ENCODE data around the gene VAC14.
"Not testable (repeated sequence)": the region's sequence is repeated elsewhere in the genome, so short reads cannot be mapped to it uniquely, and the experiment has no call there.

Gene VAC14

DNA sequence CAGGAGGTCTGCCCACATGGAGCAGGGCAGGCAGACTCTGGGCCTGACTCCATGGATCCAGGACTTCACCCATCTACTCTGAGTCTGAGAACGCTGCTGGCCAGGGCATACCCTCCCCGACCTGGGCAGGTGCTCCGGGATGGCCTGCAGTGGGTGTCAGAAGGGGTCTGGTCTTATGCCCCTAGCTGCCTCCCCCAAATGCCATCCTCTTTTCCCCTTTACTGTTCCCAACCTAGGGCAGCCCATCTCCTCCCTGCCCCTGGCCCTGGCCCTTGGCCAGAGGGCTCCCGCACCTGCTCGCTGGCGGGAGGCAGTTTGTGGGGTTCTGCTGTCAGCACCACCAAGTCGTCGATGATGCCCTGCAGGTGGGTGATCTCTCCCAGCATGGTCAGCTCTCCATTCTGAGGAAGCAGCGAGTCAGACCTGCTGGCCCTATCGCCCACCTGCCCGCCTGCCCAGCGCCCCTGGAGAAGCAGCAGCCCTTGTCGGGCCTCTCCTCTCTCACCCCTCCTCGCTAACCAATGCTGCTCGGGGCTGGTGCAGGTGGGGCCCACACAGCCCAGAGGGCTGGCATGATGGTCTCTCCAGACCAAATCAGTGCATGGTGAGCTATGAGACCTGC lies 123.3 kb downstream of the VAC14 start:
- no peak for DNase-seq

DNA sequence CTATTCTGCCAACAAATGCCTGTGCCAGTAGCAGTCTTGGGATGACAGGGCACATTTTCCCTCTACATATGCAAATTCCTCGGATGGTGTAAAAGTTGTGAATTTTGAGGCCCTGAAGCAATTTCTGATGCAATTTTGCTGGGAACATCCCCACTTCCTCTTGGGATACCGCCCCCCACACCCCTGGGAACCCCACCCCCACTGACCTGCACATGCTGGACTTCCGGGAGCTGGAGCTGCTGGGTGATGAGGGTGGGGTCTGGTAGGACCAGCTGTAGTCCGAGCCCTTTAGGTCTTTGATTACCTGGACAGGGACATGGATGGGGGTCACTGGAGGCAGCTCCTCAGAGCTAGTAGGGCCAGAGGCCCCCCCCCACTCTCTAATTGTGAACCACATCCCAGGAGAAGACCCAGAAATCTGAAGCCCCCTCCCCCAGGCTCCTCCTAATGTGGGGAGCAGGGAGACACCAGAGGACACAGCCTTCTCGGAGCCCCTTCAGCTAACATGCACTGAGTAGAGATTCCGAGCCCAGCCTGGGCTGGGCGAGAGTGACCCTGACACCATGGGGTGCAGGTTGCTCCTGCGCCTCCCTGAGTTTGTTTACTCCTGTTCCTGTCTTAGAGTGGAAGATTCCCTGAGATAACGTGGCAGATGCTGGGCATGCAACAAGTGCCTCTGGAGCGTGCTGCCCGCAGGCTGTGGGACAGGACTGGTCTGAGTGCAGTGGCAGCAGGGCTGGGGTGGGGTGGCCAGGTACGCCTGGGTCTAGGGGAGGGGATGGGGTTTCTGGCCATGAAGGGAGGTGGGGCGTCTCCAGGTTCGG lies 124.1 kb downstream of the VAC14 start:
- no peak for DNase-seq

DNA sequence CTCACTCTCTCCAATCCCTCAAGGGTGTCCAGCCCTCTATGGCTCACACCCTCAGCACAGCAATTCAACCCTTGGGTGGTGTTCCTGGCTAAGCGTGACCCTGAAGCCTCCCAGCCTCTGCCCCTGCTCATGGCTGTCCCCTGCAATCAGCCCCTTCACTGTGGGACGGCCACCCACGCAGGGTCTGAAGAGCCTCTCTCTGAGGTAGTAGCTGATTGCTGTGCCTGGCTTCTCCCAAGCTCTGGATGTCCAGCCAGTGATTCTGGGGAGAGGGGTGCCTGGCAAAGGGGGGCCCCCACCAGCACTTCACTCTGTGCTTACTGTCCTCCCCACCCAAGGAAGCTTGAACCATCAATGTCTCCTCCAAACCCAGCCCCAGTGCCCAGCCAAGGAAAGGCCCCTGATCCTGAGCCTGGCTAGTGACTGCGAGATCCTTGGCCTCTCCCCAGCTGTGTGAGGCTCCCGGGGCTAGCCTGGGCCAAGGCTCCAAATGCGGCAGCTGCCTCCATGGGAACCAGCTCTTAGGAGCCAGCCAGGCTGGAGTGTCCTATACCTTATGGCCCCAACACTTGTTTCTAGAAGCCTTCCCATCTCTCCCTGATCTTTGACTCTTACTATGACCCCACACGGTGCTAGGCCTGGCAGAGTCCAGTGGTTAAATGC lies 125.0 kb downstream of the VAC14 start:
- DNase-seq: no peak

DNA sequence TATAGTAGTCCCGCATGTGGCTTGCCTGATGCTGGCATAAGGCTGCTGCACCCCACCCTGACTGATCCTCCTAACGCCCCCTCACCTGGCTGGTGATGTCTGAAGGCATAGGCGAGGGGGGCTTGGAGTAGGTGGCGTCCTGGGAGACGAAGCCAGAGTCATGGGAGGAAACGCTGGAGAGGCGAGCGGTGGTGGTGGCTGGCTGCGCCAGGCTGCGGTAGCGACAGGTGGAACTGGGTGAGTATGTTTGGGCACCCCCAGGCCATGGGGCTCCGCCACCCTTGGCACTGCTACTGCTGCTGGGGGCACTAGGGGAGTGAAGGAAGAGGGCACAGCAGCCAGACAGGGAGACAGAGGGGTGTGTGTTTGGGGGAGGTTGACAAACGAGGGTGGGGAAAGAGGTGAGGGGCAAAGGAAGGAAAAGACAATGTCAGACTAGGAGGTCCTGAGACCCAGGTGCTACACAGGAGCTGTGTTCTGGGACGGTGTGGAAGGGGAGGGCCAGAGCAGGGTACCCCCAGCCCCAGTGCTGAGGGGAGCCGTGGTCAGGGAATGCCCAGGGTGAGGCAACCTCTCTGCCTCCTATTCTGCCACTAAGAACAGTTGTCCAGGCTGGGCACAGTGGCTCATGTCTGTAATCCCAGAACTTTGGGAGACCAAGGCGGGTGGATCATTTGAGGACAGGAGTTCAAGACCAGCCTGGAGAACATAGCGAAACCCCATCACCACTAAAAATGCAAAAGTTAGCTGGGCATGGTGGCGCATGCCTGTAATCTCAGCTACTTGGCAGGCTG lies 126.5 kb downstream of the VAC14 start:
- DNase-seq: no peak

DNA sequence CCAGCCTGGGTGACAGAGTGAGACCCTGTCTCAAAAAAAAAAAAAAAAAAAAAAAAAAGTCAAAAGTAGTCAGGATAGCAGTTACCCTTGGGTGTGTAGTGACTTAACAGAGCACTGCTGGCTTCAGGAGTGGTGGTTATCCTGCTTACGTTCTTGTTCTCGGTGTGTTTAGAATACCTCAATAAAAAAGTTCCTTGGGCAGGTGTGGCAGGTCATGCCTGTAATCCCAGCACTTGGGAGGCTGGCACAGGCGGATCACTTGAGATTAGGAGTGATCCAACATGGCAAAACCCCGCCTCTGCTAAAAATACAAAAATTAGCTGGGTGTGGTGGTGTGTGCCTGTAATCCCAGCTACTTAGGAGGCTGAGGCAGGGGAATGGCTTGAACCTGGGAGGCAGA lies 130.0 kb downstream of the VAC14 start:
- not testable (repeated sequence) for DNase-seq

DNA sequence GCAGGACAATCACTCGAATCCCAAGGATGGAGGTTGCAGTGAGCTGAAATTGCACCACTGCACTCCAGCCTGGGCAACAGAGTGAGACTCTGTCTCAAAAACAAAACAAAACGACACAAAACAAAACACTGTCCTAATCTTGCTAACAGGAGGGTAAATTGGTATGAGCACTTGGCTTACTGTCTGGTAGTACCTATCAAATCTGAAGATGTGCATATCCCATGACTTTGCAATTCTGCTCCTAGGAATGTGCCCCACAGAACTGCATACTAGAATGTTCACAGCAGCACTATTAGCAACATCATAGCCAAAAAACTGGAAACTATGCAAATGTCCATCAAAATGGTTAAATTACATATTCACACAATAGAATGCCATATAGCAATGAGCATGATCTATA lies 130.8 kb downstream of the VAC14 start:
- no peak for DNase-seq

DNA sequence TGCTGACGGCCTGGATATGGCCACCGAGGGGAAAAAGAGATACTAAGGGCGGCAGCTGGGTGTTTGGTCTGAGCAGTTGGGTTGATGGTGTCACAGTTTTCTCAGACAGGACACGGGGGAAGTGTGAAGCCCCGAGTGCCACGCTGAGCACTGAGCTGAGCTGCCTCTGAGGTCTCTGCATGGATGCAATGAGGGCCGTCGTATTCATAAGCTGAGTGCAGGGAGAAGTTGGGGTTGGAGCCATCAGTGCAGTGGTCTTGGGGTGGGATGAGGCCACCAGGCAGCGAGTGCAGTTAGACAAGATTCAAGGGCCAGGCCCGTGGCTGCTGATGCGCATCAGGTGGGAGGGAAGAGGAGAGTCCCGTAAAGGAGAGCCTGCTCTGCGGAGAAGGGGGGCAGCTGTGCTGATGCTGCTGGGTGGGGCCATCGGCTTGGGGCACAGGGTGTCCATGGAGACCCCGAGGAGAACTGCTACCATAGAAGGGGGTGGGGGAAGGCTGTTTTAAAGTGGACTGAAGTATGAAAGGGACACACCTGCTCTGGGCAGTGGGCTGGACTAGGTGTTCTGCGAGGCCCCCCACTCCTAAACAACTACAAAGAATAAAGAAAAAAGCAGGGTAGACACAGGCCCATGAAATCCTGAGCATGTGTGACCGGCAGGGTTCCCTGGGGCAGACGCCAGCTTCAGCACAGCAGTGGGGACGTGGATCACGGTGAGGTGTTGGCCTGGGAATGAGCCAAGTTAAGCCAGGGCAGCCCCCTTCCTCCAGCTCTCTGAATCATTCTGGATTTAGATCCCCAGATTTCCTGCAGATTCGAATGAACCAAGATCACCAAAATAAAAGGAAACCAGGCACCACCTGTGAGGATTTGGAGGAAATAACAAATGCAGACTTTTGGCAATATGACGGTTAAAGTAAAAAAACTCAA lies 134.9 kb downstream of the VAC14 start:
- DNase-seq: no peak

DNA sequence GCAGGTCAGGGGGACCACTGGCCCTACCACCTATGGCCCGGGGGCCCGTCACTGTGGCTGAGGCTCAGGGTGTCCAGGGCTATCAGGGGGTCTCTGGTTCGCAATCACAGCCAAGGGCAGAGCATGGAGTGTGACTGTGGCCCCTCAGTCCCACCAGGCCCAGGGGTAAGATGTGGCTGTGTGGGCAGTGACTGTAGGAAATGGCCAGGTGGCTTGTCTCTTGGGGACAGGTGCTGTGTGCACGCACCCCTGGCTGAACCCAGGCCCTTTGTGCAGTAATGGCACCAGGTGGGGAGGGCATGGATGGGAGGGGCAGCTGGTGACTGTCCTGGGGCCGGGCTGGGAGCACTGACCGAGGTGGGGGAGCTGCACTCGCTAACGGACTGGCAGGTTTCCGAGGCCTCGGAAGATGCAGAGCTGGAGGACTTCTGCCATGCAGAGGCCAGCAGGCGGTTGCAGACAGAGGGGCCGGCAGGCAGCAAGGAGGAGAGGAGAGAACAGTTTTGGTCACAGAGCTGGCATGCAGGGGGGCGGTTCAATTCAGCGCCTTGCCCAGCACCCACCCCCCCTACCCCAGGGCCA lies 135.8 kb downstream of the VAC14 start:
- DNase-seq: no peak

DNA sequence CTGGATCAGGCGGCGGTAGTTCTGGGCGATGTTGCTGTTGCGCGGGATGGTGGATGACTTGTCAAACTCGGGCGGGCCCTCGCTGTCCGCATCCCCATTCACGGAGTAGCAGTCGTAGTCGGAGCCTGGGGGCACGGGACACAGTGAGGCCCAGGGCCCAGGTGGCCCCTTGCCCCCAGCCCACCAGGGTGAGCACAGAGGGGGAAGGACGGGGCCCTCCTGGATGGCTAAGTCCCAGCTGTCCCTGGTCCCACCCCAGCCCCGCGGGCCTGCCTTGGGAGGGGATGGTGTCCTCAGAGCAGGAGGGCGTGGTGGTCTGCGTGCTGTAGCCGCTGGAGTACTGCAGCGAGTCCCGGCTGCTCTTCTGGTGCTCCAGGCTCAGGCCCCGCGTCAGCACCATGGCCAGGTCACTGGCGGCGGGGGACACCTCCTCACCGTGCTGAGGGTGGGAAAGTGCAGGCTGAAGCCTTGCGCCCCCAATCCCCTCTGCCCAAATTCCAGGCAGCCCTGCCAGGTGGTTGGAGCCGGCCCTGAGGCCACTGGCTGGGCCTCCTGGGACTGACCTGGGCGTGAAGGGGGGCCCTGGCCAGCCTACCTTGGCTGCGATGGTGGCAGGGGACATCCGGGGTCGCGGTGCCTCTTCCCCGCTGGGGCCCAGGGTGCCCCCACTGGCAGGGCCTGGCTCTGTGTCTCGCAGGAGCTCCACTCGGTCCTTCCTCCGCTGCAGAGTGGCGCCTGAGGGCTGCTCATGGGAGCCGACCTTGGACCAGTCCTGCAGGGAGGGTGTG lies 136.4 kb downstream of the VAC14 start:
- DNase-seq: no peak

DNA sequence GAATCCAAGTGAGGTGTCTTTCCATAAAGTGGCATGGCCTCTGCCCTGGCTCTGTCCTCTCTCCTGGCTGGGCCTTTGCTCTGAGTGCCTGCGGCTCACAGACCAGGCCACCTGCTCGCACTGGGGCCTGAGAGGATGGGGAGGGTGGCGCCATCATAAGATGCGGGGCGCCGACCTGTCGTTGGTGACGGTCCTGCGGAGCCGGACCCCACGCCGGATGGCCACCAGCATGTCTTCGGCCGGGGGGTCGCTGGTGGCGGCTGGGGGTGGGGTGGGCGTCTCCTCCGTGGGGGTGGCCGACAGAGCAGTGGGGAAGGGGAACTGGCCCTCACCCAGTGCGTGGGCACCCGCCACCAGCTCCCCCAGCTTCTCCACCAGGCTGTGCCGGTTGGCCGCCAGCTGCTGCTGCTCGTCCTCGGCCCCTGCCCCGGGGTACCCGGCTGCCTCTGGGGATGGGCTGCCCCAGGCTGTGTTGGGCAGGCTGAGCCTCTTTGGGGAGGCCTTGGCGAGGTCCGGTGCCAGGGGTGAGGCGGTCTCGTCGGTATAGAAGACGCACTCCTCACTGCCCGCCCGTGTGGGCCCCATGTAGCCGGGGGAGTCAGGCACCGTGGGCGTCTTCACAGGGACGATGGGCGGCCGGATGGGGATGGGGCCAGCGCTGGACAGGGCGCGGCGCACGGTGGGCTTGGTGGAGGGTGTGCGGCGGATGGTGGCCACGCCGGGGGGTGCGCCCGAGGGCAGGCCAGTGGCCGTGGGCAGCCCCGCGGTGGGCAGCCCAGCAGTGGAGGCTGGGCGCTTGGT lies 137.2 kb downstream of the VAC14 start:
- DNase-seq: no peak

DNA sequence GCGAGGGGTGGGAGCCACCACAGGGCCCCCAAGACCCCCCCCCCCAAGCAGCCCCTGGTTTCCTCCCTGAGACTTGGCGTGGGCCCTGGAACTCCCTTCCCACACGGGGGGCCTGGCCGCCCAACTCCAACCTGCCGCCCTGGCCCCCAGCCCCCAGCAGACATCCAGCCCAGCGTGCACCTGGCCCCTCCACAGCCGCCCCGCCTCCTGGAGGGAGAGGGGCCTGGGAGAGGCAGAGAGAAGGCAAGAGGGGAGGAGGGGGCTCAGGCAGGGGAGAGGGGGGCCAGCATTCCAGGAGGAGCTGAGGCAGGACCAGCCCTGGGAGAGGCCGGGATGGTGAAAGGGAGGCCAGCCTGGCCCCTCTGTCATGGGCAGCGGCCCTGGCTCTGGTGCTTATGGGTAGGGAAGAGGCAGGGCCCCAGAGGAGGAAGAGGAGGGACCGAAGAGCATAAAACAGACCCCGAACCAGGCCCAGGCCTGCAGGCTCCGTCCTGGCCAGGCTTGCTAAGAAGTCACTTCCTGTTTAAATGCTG lies 137.9 kb downstream of the VAC14 start:
- DNase-seq: no peak

DNA sequence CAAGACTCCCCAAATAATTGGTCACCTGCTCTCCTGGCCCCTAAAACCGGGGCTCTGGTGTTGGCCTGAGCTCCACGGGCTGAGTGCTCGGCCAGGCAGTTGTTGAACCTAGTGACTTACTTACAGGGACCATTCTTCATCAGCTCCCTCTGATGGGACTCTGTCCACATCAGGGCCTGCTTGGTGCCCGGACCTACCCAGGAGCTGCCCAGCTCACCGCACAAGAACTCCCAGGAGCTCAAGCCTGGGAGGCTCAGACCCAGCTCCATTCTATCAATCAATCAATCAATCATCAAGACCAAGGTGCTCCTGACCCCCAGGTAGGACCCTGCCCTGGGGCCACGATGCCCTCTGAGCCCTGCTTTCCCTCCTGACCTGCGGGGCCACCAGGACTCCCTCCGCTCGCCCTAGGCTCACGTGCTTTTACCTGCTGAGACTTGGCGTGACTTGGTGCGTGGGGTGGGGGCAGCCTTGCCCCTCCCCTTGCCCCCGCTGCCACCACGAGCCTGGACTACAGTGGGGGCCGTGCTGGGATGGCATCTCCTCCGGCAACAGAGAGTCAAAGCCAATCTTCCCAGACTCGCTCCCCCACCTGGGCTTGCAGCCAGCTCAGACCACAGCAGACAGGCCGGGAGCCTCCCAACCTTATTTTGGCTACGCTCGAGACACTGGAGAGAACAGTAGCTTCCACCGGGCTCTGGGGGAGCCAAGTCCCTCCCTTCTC lies 138.9 kb downstream of the VAC14 start:
- no peak for DNase-seq

DNA sequence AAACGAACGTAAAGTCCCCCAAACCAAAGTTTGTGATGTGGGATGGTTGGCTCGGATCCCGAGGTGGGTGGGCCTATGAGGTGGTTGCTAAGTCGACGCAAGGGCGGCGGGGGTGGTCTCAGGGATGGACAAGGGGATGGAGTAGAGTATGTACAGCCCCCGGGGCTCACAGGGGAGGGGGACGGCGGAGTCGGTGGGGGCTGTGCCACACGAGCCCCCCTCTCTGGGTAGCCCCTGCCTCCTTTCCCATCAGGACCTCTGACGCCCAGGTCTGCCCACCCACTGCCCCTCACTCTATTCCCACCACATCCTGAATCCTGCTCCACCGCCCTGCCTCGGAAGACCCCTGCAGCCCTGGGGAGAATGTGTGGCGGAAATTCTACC lies 139.4 kb downstream of the VAC14 start:
- no peak for DNase-seq

DNA sequence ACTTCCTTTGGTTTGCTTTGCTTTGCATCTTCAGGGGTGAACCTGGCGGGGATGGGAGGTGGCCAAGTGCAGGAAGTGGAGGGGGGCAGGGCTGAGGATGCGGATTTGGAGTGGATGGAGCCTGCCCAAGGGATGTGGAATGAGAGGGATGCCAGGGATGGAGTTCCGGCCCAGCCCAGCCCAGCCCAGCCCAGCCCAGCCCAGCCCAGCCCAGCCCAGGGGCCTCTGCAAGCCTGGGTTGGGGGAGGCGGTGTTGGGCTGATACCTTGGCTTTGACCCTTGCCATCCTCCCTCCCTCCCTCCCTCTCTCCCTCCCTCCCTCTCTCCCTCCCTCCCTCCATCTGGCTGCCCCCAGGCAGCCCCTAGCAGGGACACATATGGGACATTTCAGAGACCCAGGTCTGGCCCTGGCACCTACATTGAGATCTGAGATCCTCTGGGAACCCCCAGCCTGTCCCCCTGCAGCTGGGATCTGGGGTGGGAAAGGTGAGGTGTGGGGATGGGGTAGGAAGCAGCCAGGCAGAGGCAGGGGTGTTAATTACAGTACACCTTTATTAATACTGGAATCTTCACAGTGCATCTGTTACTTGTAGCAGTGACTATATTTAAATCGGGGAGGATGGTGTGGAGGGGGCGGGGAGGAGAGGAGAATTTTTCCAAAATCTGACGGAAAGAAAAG lies 140.1 kb downstream of the VAC14 start:
- DNase-seq: no peak

DNA sequence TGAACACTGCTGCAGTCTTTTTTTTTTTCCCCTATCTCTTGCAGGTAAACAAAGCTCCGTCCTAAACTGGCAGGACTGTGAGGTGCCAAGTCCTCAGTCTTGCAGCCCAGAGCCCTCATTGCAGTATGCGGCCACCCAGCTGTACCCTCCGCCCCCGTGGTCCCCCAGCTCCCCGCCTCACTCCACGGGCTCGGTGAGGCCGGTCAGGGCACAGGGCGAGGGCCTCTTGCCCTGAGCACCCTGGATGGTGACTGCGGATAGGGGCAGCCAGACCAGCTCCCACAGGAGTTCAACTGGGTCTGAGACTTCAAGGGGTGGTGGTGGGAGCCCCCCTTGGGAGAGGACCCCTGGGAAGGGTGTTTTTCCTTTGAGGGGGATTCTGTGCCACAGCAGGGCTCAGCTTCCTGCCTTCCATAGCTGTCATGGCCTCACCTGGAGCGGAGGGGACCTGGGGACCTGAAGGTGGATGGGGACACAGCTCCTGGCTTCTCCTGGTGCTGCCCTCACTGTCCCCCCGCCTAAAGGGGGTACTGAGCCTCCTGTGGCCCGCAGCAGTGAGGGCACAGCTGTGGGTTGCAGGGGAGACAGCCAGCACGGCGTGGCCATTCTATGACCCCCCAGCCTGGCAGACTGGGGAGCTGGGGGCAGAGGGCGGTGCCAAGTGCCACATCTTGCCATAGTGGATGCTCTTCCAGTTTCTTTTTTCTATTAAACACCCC lies 140.8 kb downstream of the VAC14 start:
- no peak for DNase-seq

DNA sequence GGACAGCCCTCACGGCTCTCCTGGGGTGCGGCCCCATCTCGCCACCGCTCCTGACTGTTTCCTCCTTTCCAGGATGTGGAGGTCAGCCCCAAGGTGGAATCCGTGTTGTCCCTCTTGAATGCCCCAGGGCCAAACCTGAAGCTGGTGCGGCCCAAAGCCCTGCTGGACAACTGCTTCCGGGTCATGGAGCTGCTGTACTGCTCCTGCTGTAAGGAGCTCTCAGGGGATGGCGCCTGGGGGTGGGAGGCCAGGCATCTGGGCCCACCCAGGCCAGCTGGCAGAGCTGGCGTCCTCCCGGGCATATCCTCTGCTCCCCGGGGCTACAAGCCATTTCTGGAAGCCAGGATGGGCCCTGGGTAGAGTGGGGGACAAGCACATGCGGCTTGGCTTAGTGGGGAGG lies 141.4 kb downstream of the VAC14 start:
- DNase-seq: no peak

DNA sequence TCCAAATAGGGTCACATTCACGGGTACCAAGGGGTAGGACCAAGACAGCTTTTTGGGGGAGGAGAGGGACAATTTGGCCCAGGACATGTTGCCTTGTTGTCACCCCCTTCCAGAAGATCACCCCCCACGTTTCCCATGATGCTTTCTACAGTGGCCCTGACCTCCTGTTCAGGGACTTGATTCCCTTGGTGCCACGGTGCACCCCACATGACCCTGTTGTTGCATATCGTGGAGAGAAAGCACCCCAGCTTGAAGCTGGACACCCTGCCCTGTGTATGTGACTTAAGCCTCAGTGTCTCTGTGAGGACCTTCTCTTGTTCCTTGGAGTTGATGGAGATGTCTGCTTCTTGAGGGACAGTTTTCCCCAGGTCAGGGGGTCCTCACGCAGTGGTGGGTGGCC lies 142.0 kb downstream of the VAC14 start:
- no peak for DNase-seq

DNA sequence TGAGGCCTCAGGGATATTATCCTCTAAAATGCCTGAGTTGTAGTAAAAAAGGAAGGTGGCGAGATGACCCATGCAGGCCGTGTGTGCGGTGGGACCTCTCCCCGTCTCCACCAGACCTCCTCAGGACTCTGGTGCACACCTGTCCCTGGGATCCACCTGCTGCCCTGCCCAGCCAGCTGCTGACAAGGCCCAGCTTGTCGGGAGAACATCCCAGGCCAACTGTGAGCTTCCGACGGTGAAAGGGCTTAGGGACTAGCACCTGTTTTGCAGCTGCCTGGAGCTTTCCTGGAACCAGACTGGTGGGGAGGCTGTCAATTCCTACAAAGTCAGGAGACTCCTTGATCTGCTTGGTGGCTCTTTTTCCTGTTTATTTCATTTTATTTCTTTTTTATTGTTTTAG lies 143.0 kb downstream of the VAC14 start:
- DNase-seq: no peak

All from activated CD4-positive, alpha-beta T cell treated with anti-CD3 and anti-CD28 coated beads, Interleukin-2, amount 50 U/mL, for 16 hours (primary cell).